H7 (cell line): ENCODE data around the gene MAST4. TPM values are rescaled to one million over a fixed set of nuclear protein-coding genes. Genes with fewer than 3 reads are reported as not detected.
"Not testable (repeated sequence)": the region's sequence is repeated elsewhere in the genome, so short reads cannot be mapped to it uniquely, and the experiment has no call there.

Experiments used
- DNase-seq: peaks from one replicate; pipeline ENCODE4 v3.0.0; 2012
- H3K27me3 ChIP-seq: 2 replicates; pipeline ENCODE4 v1.6.0; 2011; ENCODE audit warnings: mild to moderate bottlenecking, low read length; ENCODE audit not compliant: control insufficient read depth, insufficient read depth
- H3K36me3 ChIP-seq: replicated peaks from 2 replicates; pipeline ENCODE4 v1.5.1; 2011; ENCODE audit warnings: low read length; ENCODE audit not compliant: control insufficient read depth, insufficient read depth
- H3K4me3 ChIP-seq: 2 replicates; pipeline ENCODE4 v1.5.1; 2011; ENCODE audit warnings: low read depth, mild to moderate bottlenecking, control low read depth, low read length, moderate library complexity; ENCODE audit not compliant: insufficient read depth
- total RNA-seq: library from RNA; depleted of rRNA; stranded (reverse); fragments of >200 nt; shearing (Covaris generic); gene quantifications from 2 replicates; pipeline ENCODE4 v1.2.3, GENCODE V29; 2014

MAST4 gene
- total RNA-seq, 1 experiment from 2014 or later: 1.6 TPM

DNA sequence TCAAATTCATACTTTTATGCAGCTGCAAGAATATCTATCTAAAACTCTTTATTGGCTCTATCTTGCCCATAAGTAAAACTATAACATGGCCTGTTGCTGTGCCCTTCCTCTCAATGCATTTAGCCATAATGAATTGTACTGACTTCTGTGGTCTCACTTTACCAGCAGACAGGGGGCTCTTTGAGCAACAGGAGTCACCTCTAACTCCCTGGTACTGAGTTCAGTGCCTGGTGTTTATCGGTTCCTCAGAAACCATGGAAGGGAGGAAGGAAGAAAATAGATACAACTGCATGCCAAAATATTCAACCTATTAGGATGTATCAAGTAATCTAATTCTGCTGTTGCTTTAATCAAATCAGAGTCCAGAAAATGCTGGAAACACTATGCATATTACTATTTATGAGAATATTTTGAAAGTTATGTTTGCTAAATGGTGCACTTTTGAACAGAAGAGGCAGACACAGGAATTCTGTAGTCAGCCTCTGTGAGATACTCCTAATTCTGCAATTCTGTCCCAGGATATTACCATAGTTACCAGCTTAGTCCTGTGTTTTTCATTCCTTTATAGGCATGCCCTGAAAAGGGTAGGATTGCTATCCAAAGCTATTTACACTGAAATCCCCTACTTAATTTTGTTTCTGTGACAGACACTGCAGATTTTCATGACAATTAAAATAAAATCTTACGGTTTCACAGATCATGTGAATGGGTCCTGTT lies 510.6 kb downstream of the MAST4 start:
- Histone ChIP-seq H3K36me3 (no peaks in the 10 kb centered on the region), H3K27me3 (no peaks in the 10 kb centered on the region), H3K4me3 (no peak overlapping the region)
- DNase-seq: peak; percentile 6

DNA sequence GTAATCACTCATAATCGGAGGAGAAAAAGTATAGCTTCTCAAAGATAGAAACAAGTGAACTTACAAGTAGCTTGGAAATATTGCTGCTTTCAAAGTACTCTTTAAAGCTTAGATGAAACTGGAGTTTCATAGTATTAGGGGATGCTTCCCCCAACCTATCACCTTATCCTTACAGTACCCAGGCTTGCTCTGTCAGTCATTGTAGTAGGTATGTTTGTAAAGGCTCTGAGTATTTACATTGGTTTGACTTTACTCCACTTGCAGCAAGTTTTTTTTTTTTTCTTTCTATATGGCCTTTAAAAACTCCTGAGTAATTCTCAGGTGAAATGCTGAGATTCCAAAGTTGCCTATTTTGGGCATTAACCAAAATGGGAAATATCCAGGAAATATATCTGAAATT lies 515.6 kb downstream of the MAST4 start:
- DNase-seq: no peak
- H3K27me3 ChIP-seq: no peaks in the 10 kb centered on the region
- H3K4me3 ChIP-seq: no peak overlapping the region
- H3K36me3 ChIP-seq: no peaks in the 10 kb centered on the region

DNA sequence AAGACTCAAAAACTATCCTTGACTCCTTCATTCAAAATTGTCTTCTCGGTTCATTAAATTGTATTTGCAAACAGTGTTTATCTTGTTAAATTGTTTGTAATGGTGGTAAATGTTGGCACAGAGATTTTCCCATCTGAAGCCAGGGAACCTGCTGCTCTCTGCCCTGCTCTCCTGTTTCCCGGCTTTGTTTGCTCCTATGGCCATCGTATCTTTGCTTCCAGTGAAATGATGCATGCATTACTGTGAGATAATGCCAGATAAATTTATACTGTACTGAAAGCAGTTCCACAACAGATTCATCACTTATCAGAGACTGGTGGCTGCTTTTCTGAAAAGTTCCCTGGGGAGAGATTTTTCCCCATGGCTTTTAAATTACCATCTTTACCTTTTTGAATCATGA lies 519.1 kb downstream of the MAST4 start:
- no peaks in the 10 kb centered on the region for H3K36me3 ChIP-seq
- H3K4me3 ChIP-seq: no peak overlapping the region
- DNase-seq: no peak
- no peaks in the 10 kb centered on the region for H3K27me3 ChIP-seq

DNA sequence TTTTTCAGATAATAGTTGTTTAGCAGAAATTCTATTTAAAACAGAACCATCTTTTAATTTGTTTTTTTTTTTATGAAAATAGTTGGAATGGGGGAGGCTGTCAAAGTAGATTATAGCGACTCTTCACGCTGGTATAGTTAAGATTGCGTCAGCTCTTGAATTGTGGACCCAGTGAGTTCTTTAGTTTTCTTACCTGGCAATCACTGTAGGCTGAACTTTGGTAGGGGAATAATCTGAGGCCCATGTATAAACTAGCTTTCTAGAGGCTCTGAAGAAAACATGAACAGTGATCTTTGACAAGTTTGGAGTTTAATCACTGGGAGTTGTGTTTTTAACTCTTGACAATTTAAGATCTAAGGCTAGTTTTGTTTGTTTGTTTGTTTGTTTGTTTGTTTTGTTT lies 519.6 kb downstream of the MAST4 start:
- H3K36me3 ChIP-seq: no peaks in the 10 kb centered on the region

DNA sequence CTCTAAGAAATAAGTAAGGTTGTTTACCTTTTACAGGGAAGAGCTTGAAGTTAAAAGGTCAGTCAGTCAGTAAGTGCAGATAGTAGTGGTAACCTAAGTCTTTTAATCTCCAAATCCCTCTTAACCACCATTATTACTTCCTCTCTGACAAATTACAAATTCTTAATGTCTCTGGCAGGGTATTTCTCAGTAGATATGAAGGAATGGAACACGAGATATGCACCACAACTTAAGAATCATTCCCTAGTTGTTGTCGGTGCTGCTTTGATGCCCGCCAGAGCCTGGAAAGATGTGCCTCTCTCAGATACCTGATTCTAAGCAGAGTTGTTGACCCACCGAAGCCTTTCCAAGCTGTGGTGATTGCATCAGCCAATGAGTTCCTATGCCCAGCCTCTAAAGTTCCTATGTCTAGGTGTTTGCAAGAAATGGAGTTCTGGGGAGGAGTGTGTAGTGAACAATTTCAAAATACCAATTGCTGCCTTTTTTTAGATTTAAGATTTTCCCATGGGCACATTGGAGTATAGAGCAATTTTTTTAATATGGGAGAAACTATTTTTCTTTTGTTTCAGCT lies 521.9 kb downstream of the MAST4 start:
- H3K36me3 ChIP-seq: no peaks in the 10 kb centered on the region
- H3K27me3 ChIP-seq: no peaks in the 10 kb centered on the region
- no peak for DNase-seq
- H3K4me3 ChIP-seq: no peak overlapping the region

More for the DNA sequence above, 519.6 kb downstream of the MAST4 start:
- no peak for DNase-seq
- Histone ChIP-seq H3K4me3 (no peak overlapping the region), H3K27me3 (no peaks in the 10 kb centered on the region)

DNA sequence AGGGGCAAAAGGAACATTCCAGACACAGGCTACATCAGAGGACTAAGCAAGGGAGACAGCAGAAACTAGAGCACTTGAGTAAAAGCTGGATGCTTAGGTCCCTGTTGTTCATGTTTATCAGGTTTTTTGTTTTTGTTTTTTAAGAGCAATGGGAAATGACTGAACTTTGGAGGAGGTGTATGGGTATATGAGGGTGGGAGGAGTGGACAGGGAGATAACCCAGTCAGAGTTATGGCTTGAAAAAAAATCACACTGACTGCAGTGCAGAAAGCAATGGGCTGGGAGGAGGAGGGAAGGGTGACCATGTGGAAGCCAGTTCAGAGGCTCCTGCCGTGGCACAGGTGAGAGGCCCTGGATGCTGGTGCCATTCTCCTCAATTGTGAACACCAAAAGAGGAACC lies 522.8 kb downstream of the MAST4 start:
- Histone ChIP-seq H3K36me3 (no peaks in the 10 kb centered on the region), H3K4me3 (no peak overlapping the region), H3K27me3 (no peaks in the 10 kb centered on the region)
- no peak for DNase-seq

DNA sequence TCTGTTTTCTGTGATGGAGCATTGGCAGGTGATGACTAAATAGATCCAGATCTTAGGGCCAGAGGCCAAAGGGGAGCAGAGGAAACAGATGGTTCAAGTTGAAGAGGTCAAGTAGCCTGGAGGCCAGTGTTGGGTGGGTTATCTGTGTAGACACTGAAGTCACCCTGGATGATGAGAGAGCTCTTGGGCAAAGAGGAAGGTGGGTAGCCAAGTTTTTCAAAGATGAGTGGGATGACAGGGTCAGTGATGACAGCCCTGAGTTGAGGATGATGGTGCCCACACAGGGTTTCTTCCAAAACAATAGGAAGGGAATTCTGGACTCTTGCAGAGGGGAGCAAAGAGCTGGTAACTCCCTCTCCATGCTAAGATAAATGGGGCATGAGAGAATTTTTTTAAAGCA lies 523.8 kb downstream of the MAST4 start:
- no peak overlapping the region for H3K4me3 ChIP-seq
- H3K36me3 ChIP-seq: no peaks in the 10 kb centered on the region
- H3K27me3 ChIP-seq: no peaks in the 10 kb centered on the region
- no peak for DNase-seq

DNA sequence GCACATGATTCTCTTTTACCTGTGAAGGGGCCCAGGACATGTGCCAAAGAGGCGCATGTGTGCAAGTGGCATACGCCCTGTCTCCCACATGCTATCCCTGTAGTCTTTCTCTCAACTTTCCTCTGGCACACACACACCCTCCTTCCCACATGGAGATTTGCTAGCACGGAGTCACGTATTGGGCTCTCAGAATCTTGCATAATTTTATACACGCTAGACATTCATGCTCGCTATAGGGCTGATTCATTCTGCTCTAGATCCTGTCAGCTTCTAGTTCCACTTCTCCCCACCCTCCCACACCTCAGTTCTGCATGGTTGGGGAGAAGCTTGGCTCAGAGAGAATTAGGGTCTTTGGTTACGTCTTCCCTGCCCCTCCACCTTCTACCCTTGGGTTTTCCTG lies 527.6 kb downstream of the MAST4 start:
- H3K4me3 ChIP-seq: no peak overlapping the region

DNA sequence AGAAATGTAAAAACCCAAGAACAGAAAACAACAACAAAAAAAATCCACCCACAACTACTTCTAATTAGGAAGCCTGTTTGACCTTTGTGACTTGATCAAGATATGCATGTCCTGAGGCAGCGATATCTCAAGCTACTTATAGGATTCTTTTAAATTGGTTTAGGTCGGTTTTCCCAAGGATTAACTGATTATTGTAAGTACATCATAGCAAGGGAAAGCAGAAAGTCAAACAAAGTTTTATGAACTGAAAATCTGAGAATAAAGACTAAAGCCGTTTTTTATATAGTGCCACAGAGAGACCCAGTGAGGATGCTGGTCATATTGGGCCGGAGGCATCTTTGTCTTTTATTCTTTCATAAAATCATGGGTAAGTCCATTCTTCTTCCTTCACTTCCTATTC lies 528.4 kb downstream of the MAST4 start:
- H3K4me3 ChIP-seq: no peak overlapping the region
- H3K27me3 ChIP-seq: no peaks in the 10 kb centered on the region
- H3K36me3 ChIP-seq: no peaks in the 10 kb centered on the region
- DNase-seq: no peak

More for the DNA sequence above, 527.6 kb downstream of the MAST4 start:
- no peak for DNase-seq
- Histone ChIP-seq H3K27me3 (no peaks in the 10 kb centered on the region), H3K36me3 (no peaks in the 10 kb centered on the region)

DNA sequence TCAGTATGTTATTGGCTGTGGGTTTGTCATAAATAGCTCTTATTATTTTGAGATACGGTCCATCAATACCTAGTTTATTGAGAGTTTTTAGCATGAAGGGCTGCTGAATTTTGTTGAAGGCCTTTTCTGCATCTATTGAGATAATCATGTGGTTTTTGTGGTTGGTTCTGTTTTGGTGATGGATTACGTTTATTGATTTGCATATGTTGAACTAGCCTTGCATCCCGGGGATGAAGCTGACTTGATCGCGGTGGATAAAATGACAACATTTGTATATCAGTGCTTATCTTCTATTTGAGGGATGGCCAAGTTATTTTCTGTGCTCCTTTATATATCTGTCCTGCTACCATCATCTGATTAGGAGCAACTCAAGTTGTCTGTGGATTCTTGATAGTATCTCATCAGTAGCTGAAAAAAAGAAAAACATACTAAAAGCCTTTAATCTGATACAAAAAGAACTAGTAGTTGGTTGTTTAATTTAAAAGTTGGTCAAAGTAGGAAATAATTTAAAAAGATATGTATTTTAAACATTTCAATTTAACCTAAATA lies 531.2 kb downstream of the MAST4 start:
- not testable (repeated sequence) for H3K36me3 ChIP-seq, H3K4me3 ChIP-seq, H3K27me3 ChIP-seq, DNase-seq

DNA sequence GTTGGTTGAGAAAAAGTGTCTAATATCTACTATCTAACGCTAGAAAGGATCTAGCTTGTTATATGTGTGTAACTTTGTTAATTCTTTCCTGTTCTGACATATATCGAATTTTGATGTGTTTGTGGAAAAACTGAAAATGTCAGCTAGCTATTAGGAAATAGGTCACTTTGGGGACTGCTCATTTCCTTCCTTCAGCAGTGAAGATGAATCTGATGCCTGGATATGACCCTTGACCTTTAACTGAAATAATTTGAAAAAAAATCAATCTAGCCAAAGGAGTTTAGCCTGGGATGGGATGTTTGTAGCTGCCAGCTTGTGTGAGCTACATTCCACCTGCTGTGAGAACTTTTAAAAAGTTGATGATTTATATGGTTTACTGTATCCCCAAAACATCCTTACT lies 533.6 kb downstream of the MAST4 start:
- DNase-seq: no peak
- Histone ChIP-seq H3K27me3 (no peaks in the 10 kb centered on the region), H3K4me3 (no peak overlapping the region), H3K36me3 (no peaks in the 10 kb centered on the region)

DNA sequence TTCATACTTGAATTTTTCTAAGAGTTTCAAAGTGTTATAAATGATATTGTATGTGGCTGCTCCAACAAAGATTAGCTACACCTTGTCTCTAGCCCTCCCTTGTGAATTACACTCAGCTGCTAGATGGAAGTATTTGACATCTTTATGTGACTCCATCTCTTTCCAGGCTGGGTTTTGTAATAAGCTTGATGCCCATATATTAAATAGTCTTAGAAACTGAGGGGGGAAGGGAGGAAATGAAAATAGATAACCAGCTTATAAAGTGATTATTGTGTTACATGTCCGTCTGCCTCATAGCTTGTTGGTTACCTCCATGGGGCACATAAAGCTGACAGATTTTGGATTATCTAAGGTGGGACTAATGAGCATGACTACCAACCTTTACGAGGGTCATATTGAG lies 537.0 kb downstream of the MAST4 start:
- H3K36me3 ChIP-seq: no peaks in the 10 kb centered on the region

DNA sequence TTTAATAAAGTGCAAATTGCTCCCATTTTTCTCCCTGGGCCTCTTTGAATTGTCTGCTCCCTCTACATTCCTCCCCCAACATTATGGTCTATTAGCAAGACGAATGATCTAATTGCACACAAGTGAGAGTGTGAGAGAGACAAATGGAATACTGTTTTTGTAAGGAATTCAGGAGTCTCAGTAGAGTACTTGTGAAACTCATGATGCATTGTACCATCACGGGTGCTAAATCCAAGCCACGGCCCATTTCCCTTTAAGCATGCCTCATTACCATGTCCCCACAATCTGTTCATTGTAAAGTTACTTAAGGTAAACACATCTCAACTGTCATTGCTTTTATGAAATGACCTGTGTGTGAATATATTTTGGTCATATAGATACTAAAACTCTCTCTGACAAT lies 537.6 kb downstream of the MAST4 start:
- no peaks in the 10 kb centered on the region for H3K27me3 ChIP-seq
- DNase-seq: no peak
- H3K36me3 ChIP-seq: no peaks in the 10 kb centered on the region
- no peak overlapping the region for H3K4me3 ChIP-seq

More for the DNA sequence above, 537.0 kb downstream of the MAST4 start:
- Histone ChIP-seq H3K4me3 (no peak overlapping the region), H3K27me3 (no peaks in the 10 kb centered on the region)
- no peak for DNase-seq

DNA sequence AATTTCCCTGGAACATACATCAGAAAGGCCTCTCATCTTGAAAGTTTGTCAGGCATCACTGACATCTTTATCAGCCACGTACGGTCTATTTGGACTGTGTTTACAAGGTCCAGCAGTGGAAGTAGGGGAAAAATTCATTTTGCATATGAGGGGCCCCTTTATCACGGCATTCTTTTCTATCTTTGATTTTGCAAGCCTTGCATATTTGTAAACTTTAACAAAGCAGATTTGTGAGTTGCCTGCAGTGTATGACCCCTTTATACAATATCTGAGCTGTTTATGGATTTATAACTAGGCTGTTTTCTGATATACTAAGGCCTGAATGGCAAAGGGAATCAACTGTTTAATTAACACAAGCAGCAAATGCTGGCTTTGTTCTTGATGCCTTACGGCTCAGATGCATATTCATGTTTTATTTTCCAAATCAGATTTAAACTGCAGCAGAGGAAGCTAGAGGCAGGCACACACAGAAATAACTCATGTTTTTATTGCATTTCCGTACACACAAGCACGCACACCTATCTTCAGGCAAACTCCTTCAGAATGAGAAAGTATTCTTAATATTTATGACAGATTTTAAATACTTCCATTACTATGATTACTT lies 539.3 kb downstream of the MAST4 start:
- no peak for DNase-seq
- Histone ChIP-seq H3K36me3 (no peaks in the 10 kb centered on the region), H3K4me3 (no peak overlapping the region), H3K27me3 (no peaks in the 10 kb centered on the region)

DNA sequence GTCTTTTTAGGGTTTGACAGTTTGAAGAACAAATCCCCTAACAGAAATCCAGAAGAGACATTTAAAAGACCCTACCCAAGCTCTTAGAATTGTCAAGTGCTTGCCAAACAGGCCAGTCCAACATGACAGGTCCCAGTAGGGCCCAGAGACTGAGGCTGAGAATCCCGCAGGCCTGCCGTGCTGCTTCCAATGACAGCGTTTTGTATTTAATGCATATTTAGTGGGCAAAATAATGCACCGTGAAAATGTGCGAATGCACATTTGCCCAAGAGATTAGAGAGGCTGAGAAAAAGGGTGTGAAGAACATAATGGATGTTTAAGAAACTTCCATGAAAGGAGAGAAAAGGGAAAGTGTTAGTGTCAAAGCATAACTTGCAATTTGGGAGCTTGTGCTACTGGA lies 542.8 kb downstream of the MAST4 start:
- Histone ChIP-seq H3K27me3 (no peaks in the 10 kb centered on the region), H3K4me3 (no peak overlapping the region), H3K36me3 (no peaks in the 10 kb centered on the region; the same call in none of the 2 replicates)
- no peak for DNase-seq
